Gastrocnemius medialis (tissue), 4 donors: ENCODE data around the gene CMTM5. TPM values are rescaled to one million over a fixed set of nuclear protein-coding genes. Genes with fewer than 3 reads are reported as not detected.

Experiments
- ATAC-seq, 2 donors: fragments of 150-250 bp; one replicate each; pipeline ENCODE4 v1.9.1; 2016
- DNase-seq, 2 donors: peaks; one replicate each; pipeline ENCODE4 v3.0.0-alpha.2; 2019
- H3K27ac ChIP-seq, 4 donors: fragments of 200-600 bp; sonication (generic); 1 replicate in 1 of 4; 2 replicates in 3 of 4; pipeline ENCODE4 v1.5.1; 2016 to 2018; ENCODE audit warnings: mild to moderate bottlenecking in 2 of 4, moderate library complexity in 1 of 4
- H3K27me3 ChIP-seq, 3 donors: fragments of 200-600 bp; sonication (generic) in 2 of 3; 1 replicate in 1 of 3; 2 replicates in 2 of 3; pipeline versions ENCODE4 v1.5.1 to v1.6.0; 2016 to 2019; ENCODE audit warnings: mild to moderate bottlenecking in 1 of 3, moderate library complexity in 1 of 3
- H3K36me3 ChIP-seq, 2 donors: fragments of 200-600 bp; sonication (generic) in 1 of 2; one replicate each; pipeline ENCODE4 v1.5.1; 2017 to 2018
- H3K4me1 ChIP-seq, 2 donors: fragments of 200-600 bp; sonication (generic) in 1 of 2; one replicate each; pipeline ENCODE4 v1.5.1; 2016 to 2017; ENCODE audit warnings: mild to moderate bottlenecking in 2 of 2
- H3K4me3 ChIP-seq, 4 donors: fragments of 200-600 bp; sonication (generic) in 3 of 4; 1 replicate in 1 of 4; 2 replicates in 3 of 4; pipeline ENCODE4 v1.5.1; 2016 to 2019; ENCODE audit warnings: mild to moderate bottlenecking in 2 of 4
- H3K9me3 ChIP-seq, 3 donors: fragments of 200-600 bp; sonication (generic) in 2 of 3; 1 replicate in 1 of 3; 2 replicates in 2 of 3; pipeline ENCODE4 v1.5.1; 2016 to 2019
- CTCF ChIP-seq, 5 experiments: fragments of 450-650 bp in 3 of 5; fragments of 200-600 bp in 2 of 5; sonication (generic) in 2 of 5; IDR thresholded peaks in 4 of 5; conservative IDR thresholded peaks in 1 of 5; 1 replicate in 4 of 5; 2 replicates in 1 of 5; pipeline ENCODE4 v1.5.1; 2016 to 2019; ENCODE audit warnings: antibody characterized with exemption in 5 of 5, mild to moderate bottlenecking in 3 of 5, moderate library complexity in 3 of 5
- POLR2A ChIP-seq, 2 donors: fragments of 450-650 bp; IDR thresholded peaks; one replicate each; pipeline ENCODE4 v1.6.1; 2017; ENCODE audit warnings: antibody characterized with exemption in 2 of 2, mild to moderate bottlenecking in 2 of 2, moderate library complexity in 2 of 2
- in situ Hi-C, 4 donors: fragments of 200-750 bp; cut with MboI; loops; one replicate each; pipeline versions ENCODE4 v1.15.0 to v1.8.0; 2017; ENCODE audit warnings: low sequenced_read_pairs in 4 of 4
- intact Hi-C: fragments of 100-400 bp; cut with DNase I; formaldehyde crosslinking; loops from one replicate; pipeline ENCODE4 v1.15.1; 2023; ENCODE audit warnings: low total_unique reads
- total RNA-seq, 4 donors: library from RNA; depleted of rRNA; stranded (reverse); fragments of >200 nt; gene quantifications; one replicate each; pipeline versions ENCODE4 v1.1.0 to v1.2.3, GENCODE V29; 2016

The CMTM5 gene
- total RNA-seq, 4 donors from 2014 or later, result 1.7 TPM; not detected in 3

GRCh38 chr14:23379366-23380196, 2.7 kb downstream of the CMTM5 start:
- Histone ChIP-seq H3K4me3 (no peak overlapping the region), H3K9me3 (no peaks in the 10 kb centered on the region), H3K27ac (no peak overlapping the region), H3K36me3 (peaks cover 0 to 14% of the 10 kb centered on the region in 2 donors), H3K4me1 (no peaks in the 10 kb centered on the region), H3K27me3 (no peaks in the 10 kb centered on the region)
- TF ChIP-seq POLR2A (IDR thresholded peaks at IDR 0.05) (no peak), CTCF (IDR thresholded peaks at IDR 0.05 in 4 of 5, conservative IDR thresholded peaks at IDR 0.05 in 1 of 5) (peak; percentile 78 to 88 (median 81))
- in situ Hi-C loops (loop anchor here in 3 of 4 donors (5.0 to 10.0 kb wide), 3 partner anchors 45 to 115 kb away; no protein-coding TSS in a partner anchor), intact Hi-C loops (loop anchor here (1.0 to 5.0 kb wide), 2 partner anchors 51 to 112 kb away; no protein-coding TSS in a partner anchor)
- ATAC-seq, result peak; percentile 19 to 57
- peak in 1 of 2 donors; percentile 70 for DNase-seq

- intact Hi-C loops, result loop anchor here (1.0 kb wide), 1 partner anchor 52 kb away; no protein-coding TSS in a partner anchor
These were observed 3.5 kb downstream of the CMTM5 start for GRCh38 chr14:23380197-23380914.

GRCh38 chr14:23380976-23381375, 4.1 kb downstream of the CMTM5 start:
- Histone ChIP-seq H3K9me3 (no peaks in the 10 kb centered on the region), H3K36me3 (peaks cover 0 to 15% of the 10 kb centered on the region in 2 donors), H3K4me1 (no peaks in the 10 kb centered on the region), H3K4me3 (no peak overlapping the region), H3K27ac (peak overlapping the region in 1 of 4 donors; percentile 39), H3K27me3 (no peaks in the 10 kb centered on the region)
- in situ Hi-C loops (loop anchor here in 3 of 4 donors (5.0 to 10.0 kb wide), 3 partner anchors 46 to 116 kb away; no protein-coding TSS in a partner anchor), intact Hi-C loops (loop anchor here (1.0 kb wide), 1 partner anchor 53 kb away; no protein-coding TSS in a partner anchor)
- DNase-seq (no peak), ATAC-seq (no peak)
- TF ChIP-seq POLR2A (IDR thresholded peaks at IDR 0.05) (no peak), CTCF (IDR thresholded peaks at IDR 0.05 in 4 of 5, conservative IDR thresholded peaks at IDR 0.05 in 1 of 5) (no peak)

More at GRCh38 chr14:23380197-23380914, 3.5 kb downstream of the CMTM5 start:
- H3K27ac ChIP-seq, result peak overlapping the region in 1 of 4 donors; percentile 39
- peak in 1 of 2 donors; percentile 2 for ATAC-seq
- peak in 1 of 2 donors; percentile 36 for DNase-seq
- no peaks in the 10 kb centered on the region for H3K9me3 ChIP-seq
- H3K36me3 ChIP-seq, result peaks cover 0 to 15% of the 10 kb centered on the region in 2 donors
- no peaks in the 10 kb centered on the region for H3K27me3 ChIP-seq
- no peak overlapping the region for H3K4me3 ChIP-seq
- in situ Hi-C loops, result loop anchor here in 3 of 4 donors (5.0 to 10.0 kb wide), 3 partner anchors 46 to 116 kb away; no protein-coding TSS in a partner anchor
- no peaks in the 10 kb centered on the region for H3K4me1 ChIP-seq
- TF ChIP-seq POLR2A (IDR thresholded peaks at IDR 0.05), result no peak
- TF ChIP-seq CTCF (IDR thresholded peaks at IDR 0.05 in 4 of 5, conservative IDR thresholded peaks at IDR 0.05 in 1 of 5), result no peak

- H3K4me3 ChIP-seq, result no peak overlapping the region
- no peaks in the 10 kb centered on the region for H3K4me1 ChIP-seq
- H3K9me3 ChIP-seq, result no peaks in the 10 kb centered on the region
- DNase-seq (no peak), ATAC-seq (no peak)
- no peaks in the 10 kb centered on the region for H3K27me3 ChIP-seq
- peak overlapping the region in 1 of 4 donors; percentile 18 for H3K27ac ChIP-seq
- intact Hi-C loops, result no loop called here
- in situ Hi-C loops, result loop anchor here in 3 of 4 donors (5.0 to 10.0 kb wide), 3 partner anchors 47 to 117 kb away; no protein-coding TSS in a partner anchor
- no peak for TF ChIP-seq CTCF (IDR thresholded peaks at IDR 0.05 in 4 of 5, conservative IDR thresholded peaks at IDR 0.05 in 1 of 5)
- no peak for TF ChIP-seq POLR2A (IDR thresholded peaks at IDR 0.05)
- peaks cover 0 to 15% of the 10 kb centered on the region in 2 donors for H3K36me3 ChIP-seq
These were observed 5.0 kb downstream of the CMTM5 start for GRCh38 chr14:23381871-23382270.
